Measurements from ENCODE around the gene CATSPERD. TPM values are rescaled to one million over a fixed set of nuclear protein-coding genes. Genes with fewer than 3 reads are reported as not detected.

The CATSPERD gene
- total RNA-seq, 2 experiments from 2014 or later, result not detected

DNA sequence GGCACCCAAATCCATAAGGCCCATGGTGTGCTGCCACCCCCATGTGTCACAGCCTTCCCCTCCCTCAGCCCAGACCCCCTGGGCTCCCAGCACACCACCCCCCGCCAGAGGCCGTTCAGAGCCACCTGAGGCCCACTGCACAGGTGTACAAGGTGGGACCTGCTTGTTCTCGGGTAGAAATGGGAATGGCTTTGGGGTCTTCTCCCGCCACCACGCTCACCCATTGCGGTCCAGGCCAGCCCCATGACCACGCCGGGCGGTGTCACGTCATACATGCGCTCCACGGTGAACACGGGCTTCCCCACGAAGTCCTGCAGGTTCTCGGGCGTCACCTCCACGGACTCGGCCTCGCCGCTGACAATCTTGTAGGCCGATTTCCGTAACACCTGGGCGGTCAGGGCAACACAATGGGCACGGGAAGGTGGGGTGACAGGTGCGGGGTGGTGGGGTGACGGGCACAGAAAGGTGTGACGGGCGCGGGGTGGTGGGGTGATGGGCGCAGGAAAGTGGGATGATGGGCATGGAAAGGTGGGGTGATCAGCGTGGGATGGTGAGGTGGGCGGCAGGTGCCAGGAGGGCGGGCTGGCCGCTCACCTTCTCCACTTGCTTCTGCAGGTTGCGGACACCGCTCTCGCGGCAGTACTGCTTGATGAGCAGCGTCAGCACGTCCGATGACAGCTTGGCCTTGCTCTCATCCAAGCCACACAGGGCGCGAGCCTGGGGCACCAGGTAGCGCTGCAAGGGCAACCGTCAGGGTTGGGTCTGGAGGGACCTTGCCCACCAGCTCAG lies 26.1 kb upstream of the CATSPERD start:
- TF ChIP-seq CTCF (IDR thresholded peaks at IDR 0.05), result no peak
- intact Hi-C loops (cut with DNase I, micrococcal nuclease), result no loop called here

DNA sequence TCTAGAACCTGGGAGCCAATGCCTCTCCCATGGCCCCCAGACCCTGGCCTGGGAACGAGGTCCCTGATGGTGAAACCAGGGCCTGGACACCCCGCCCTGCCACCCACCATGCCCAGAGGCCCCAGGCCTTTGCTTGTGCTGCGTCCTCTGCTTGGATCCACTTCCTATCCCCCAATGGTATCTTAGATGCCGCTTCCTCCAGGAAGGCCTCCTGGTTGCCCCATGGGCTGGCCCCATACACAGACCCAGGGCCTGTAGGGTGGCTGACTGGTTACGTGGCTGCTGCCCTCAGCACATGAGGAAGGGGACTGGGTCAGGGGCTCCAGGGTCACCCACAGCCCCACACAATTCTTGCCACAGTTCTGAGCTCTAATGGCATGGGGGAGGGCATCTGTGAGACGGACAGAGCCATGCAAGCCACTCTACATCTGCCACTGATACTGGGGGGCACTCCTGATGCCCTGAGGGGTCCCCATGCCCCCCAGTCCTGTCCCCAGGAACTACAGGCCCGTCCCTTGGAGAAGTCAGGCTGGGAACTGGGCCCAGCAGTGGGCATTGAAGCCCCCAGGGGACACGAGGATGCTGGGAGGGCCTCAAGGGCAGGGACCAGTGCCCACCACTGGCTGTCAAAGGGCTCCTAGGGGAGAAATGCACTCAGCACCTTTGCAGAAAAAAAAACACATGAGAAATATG lies 25.3 kb upstream of the CATSPERD start:
- POLR2A ChIA-PET, result interaction anchor here (1.0 kb wide), 1 partner anchor 8 kb away, joined by 3 read pairs; no protein-coding TSS in a partner anchor
- H3K36me3 Mint-ChIP-seq (ENCODE audit: low read depth), result peaks cover 65% of the 10 kb centered on the region

More for the DNA sequence above, 26.1 kb upstream of the CATSPERD start:
- Histone ChIP-seq H3K4me1 (ENCODE audit: insufficient read depth, low read length) (peaks cover 31% of the 10 kb centered on the region), H3K36me3 (ENCODE audit: insufficient read depth, low read length) (peaks cover 73% of the 10 kb centered on the region), H3K4me3 (ENCODE audit: low read length) (no peak overlapping the region), H3K27me3 (ENCODE audit: control insufficient read depth in 1 of 2, insufficient read depth in 2 of 2, low read length in 2 of 2) (no peaks in the 10 kb centered on the region), H3K27ac (ENCODE audit: low read depth in 1 of 2, low read length in 2 of 2) (no peak overlapping the region), H3K9me3 (ENCODE audit: control insufficient read depth in 1 of 2, insufficient read depth in 1 of 2, low read length in 2 of 2) (no peaks in the 10 kb centered on the region)
- Mint-ChIP-seq H3K9me3 (no peaks in the 10 kb centered on the region), H3K36me3 (ENCODE audit: low read depth) (peaks cover 67% of the 10 kb centered on the region), H3K27me3 (no peaks in the 10 kb centered on the region), H3K27ac (peak overlapping the region; percentile 51), H3K4me1 (ENCODE audit: low read depth) (peaks cover 31% of the 10 kb centered on the region), H3K4me3 (no peak overlapping the region)
- ChIA-PET CTCF (no interaction called here), POLR2A (interaction anchor here (1.0 kb wide), 2 partner anchors 8 to 26 kb away, joined by 3 read pairs; partner anchors contain the start of genes CATSPERD and LONP1)
- peak in 1 of 14 experiments; percentile 41 for DNase-seq
- ATAC-seq (ENCODE audit: poor library complexity), result no peak

More for the DNA sequence above, 25.3 kb upstream of the CATSPERD start:
- TF ChIP-seq CTCF (IDR thresholded peaks at IDR 0.05), result no peak
- CTCF ChIA-PET, result no interaction called here
- DNase-seq, result peak in 1 of 14 experiments; percentile 28
- peak overlapping the region; percentile 51 for H3K27ac Mint-ChIP-seq
- no peak overlapping the region for H3K4me3 ChIP-seq (ENCODE audit: low read length)
- intact Hi-C loops (cut with DNase I, micrococcal nuclease), result no loop called here
- H3K4me3 Mint-ChIP-seq, result peak overlapping the region; percentile 9
- peaks cover 27% of the 10 kb centered on the region for H3K4me1 ChIP-seq (ENCODE audit: insufficient read depth, low read length)
- H3K9me3 Mint-ChIP-seq, result no peaks in the 10 kb centered on the region
- ATAC-seq (ENCODE audit: poor library complexity), result no peak
- H3K27ac ChIP-seq (ENCODE audit: low read depth in 1 of 2, low read length in 2 of 2), result no peak overlapping the region
- H3K36me3 ChIP-seq (ENCODE audit: insufficient read depth, low read length), result peaks cover 74% of the 10 kb centered on the region
- peaks cover 26% of the 10 kb centered on the region for H3K4me1 Mint-ChIP-seq (ENCODE audit: low read depth)
- H3K27me3 ChIP-seq (ENCODE audit: control insufficient read depth in 1 of 2, insufficient read depth in 2 of 2, low read length in 2 of 2), result no peaks in the 10 kb centered on the region
- H3K9me3 ChIP-seq (ENCODE audit: control insufficient read depth in 1 of 2, insufficient read depth in 1 of 2, low read length in 2 of 2), result no peaks in the 10 kb centered on the region
- H3K27me3 Mint-ChIP-seq, result no peaks in the 10 kb centered on the region

Data from CD4-positive, alpha-beta T cell (primary cell).